ENCODE measurements around the gene RPS6KA5.
A peak's percentile ranks its signal among the peaks of the same experiment; 100 is the strongest.
"Not testable (repeated sequence)": the region's sequence is repeated elsewhere in the genome, so short reads cannot be mapped to it uniquely, and the experiment has no call there.

RPS6KA5 gene

DNA sequence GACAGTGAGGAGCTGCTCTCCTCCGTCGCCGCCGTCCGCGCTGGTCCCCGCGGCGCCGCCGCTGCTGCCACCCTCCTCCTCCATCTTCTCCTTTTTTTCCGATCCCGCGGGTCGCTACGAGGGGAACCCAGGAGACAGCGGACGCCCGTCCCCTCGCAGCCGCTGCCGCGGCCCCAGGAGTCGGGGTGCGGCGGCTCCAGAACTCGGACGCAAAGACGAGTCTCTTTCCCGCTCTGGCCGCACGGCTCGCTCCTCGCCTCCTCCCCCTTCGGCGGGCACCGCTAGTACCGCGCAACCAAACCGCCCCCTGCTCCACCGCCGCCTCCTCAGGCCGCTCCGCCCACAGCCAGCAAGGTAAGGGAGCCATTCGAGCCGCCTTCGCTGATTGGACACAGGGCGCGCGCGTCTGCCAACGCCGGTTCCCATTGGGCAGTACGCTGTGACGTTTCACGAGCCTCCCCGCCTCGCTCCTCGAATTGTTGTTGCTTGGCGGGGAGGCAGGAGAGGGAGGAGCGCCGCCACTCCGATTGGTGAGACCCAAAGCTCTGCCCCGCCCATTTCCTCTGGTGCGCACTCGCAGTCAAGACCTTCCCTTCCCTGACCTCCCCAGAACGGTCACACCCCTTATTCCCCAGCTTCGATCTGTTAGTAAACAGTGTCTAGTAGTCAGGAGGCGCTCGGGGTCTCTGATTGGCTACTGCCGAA is at the start of gene RPS6KA5:
RPS6KA5 (minus strand) TSS at position 291 of the 705 bp plus-strand sequence; CDS start at position 84, 207 bp downstream.
- DNase-seq: peak; percentile 100

- DNase-seq: peak; percentile 35 to 61 (median 54)
These were observed 48.6 kb upstream of the RPS6KA5 start for GRCh38 chr14:91108941-91109611.

- DNase-seq: no peak
These were observed 42.7 kb upstream of the RPS6KA5 start for GRCh38 chr14:91103116-91103515.

DNA sequence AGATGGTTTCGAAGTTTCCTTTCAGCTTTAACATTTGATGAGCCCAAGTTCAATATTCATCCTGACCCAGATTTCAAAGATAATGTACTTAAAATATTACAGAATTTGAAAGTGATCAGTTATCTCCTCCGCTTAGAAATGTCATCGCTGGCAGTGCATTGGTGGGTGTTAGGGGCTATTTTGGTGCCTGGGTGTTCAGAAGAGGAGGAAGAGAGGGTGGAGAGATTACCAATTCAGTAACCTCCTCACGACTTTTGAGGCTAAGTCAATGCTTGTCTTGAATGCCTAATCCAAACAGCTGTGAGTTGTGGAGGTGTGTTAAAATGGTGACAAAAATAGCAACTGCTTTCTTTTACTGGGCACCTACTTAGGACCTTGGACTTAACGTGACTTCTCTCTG is 39.7 kb upstream of the RPS6KA5 start:
- DNase-seq: no peak

DNA sequence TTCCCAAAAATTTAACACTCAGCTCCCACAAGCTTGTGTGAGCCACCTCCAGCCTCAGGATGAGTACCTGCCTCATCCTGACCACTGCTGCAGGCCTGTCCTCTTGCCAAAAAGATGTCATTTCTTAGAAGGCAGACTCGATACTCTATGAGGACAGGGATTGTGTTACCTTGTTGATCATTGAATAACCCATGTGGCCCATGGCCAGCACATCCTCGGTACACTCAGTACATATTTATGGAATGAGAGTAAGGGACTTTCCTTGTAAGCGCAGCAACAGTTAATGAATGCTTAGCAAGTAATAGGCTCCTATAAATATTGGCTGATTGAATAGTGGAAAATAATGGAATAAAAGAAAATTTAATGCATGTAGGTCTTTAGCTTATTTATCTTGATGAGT is 38.1 kb upstream of the RPS6KA5 start:
- DNase-seq: no peak

- not testable (repeated sequence) for DNase-seq
These were observed 37.2 kb upstream of the RPS6KA5 start for GRCh38 chr14:91097657-91098056.

DNA sequence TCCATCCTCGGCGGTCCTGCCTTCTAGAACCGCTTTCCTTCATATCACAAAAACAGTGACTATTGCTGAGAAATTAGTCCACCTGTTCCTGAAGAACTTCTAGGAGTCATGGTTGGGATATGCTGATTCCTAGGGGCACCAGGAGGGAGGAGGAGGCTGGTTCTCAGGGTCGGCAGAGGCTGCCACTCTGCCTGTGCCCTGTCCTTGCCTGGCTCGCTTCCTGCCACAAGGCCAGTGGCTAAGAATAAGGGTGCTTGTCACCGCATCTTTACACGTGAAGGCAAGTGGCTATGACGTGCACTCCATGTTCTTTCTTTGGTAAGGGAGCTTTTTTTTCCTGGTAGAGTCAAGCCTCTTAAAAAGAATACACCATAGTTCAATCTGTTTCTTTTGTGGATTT is 34.7 kb upstream of the RPS6KA5 start:
- DNase-seq: no peak

- no peak for DNase-seq
These were observed 34.3 kb upstream of the RPS6KA5 start for GRCh38 chr14:91094772-91095171.

DNA sequence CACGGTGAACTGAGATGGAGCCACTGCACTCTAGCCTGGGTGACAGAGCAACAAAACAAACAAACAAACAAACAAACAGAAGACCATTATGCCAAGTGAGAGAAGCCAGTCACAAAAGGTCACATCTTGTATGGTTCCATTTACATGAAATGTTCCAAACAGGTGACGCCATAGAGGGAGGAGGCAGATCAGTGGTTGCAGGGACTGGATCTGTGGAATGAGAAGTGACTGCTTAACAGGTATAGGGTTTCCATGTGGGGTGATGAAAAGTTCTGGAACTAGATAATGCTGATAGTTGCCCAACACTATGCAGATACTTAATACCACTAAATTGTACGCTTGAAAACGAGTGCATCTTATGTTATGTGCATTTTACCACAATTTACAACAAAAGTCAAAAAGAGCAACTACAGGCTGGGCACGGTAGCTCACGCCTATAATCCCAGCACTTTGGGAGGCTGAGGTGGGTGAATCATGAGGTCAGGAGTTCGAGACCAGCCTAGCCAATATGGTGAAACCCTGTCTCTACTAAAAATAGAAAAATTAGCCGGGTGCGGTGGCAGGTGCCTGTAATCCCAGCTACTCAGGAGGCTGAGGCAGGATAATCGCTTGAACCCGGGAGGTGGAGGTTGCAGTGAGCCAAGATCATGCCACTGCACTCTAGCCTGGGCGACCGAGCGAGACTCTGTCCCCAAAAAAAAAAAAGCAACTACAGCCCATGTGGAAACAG is 33.5 kb upstream of the RPS6KA5 start:
- DNase-seq: not testable (repeated sequence)

DNA sequence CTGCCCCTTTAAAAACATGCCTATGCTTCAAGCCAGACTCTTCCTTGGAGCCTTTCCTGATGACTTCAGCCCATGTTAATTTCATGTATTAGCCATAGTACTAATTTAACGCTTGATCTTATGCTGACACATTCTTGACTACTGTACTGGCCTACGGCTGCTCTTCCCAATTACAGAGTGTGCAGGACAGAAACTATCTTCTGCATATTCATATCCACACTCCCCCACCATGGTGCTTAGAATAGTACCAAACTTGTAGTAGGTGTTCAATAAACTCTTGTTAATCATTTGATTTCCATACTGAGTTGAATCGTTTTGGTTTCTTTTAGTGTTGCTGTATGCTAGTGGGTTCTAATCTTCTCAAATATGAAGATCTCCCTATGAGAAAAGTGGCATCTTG is 31.6 kb upstream of the RPS6KA5 start:
- DNase-seq: no peak

GRCh38 chr14:91090743-91091142 is 30.3 kb upstream of the RPS6KA5 start:
- DNase-seq: no peak

DNA sequence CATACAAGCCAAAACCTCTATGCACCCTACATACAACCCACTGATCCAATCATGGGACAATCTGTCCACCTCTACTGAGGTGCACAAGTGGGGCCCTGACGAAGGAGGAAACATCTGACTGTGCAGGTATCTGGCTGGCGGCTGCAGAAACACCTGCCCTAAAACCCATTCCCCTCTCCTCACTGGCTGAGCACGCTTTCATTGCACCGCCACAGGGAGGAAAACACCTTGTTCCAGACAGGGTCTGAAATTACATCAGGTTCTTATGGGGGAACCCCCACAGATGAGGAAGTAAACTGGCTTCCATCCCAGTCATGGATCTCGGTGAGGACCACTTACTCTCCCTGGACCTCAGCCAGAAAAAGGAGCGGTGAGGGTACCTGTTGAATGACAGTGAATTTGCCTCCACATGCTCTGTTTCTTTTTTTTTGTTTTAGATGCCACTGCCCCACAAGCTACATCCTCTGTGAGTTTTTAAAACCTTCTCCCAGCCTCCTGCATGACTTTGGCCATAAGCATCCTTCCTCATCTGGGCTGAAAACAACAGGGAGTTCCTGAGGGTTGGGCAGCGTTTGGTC is 29.6 kb upstream of the RPS6KA5 start:
- DNase-seq: no peak

GRCh38 chr14:91088585-91089235 is 28.3 kb upstream of the RPS6KA5 start:
- no peak for DNase-seq

GRCh38 chr14:91087470-91087869 is 27.0 kb upstream of the RPS6KA5 start:
- DNase-seq: not testable (repeated sequence)

DNA sequence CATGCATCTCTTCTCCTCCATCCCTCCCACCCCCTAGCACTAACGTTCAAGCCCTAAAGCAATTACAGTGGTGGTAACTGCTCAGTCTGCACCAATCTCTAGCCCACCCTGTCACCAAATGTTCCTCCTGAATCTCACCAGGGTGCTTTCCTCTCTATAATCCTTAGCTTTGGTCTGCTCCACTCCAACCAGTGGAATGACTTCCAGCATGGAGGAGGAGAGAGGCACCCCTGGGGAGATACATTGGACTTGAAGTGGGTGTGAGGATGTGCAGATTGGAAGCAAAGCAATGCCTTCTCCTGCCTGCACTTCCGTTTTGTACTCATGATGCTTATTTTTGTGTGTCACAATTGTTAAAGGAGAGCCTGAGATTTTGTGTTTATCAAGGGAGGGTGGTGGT is 24.1 kb upstream of the RPS6KA5 start:
- no peak for DNase-seq

- DNase-seq: no peak
These were observed 21.8 kb upstream of the RPS6KA5 start for GRCh38 chr14:91082282-91082681.

DNA sequence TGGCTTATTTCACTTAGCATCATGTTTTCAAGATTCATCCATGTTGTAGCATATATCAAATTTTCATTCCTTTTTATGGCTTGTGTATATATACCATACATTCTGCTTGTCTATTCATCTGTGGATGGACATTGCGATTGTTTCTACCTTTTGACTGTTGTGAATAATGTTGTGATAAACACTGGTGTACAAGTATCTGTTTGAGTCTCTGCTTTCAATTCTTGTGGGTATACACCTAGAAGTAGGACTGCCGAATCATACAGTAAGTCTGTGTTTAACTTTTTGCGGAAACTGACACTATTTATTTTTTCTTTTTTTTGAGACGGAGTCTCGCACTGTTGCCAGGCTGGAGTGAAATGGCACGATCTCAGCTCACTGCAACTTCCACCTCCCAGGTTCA is 19.6 kb upstream of the RPS6KA5 start:
- no peak for DNase-seq

GRCh38 chr14:91078095-91078737 is 17.8 kb upstream of the RPS6KA5 start:
- no peak for DNase-seq

DNA sequence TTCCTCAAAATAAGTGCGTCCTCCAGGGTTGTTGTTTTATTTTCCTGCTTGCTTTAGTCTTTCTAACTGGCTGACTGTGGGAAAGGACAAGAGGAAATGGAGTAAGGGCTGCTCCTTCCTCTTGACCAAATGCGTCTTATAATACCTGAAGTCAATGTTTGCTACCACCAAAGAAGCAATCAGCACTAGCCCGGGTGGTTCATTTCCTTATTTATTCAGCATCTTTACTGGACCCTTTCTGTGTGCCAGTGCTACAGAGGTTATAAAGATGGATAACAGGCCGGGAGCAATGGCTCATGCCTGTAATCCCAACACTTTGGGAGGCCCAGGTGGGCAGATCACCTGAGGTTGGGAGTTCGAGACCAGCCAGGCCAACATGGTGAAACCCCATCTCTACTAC is 15.1 kb upstream of the RPS6KA5 start:
- DNase-seq: no peak

DNA sequence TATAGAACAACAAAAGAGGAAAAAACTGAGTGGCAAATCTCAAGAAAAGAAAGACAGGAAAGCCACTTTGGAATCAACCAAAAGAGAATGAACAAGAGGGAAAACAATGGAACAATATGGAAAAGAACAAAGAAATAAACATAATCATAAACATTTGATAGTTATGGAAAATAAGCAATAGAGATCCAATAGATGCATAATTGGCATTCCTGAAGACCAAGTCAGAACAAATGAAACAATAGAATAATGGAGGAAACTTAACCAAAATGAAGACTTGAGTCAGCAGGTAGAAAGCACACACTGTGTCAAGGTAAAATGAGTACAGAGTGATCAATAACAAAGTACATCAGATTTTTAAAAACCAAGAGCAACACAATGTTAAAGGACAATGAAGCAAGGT is 10.1 kb upstream of the RPS6KA5 start:
- DNase-seq: no peak

- DNase-seq: no peak
These were observed 8.2 kb upstream of the RPS6KA5 start for GRCh38 chr14:91068642-91069041.

DNA sequence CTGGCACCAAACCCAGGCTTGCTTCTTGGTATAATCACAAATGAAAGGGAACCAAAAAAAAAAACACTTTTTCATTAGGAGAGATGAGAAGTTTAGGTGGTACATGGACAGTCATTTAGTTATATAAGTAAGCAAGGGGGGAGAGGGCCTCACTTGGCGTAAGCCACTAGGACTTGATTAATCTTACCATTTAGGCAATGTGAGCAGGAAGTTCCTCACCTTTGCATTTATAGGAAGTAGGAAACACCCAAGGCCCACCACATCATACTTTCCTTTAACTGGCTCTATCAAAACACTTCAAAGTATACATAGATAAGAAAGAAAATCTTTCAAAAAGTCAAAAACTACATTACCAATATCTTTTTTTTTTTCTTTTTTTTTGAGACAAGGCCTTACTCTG is 6.7 kb upstream of the RPS6KA5 start:
- no peak for DNase-seq

DNA sequence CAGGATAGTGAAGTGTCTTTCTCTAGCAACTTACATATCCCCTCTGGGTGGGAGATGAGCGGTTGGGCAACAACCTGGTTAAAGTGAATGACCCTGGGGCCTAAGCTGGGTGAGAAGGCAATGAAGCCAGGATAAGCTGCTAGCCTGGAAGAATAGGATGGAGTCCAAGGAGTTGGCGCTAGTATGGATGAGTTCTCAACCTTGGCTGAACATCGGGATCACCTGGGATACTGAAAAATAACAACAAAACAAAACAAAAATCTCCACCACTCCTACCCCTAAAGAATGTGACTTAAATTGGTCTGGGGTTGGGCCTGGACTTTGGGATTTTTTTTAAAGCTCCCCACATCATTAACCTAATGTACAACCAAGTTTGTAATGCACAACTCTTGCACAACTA is 4.8 kb upstream of the RPS6KA5 start:
- no peak for DNase-seq
